Adrenal gland (tissue), 5 donors: Measurements from ENCODE around the gene SMCO1.
A peak's percentile ranks its signal among the peaks of the same experiment; 100 is the strongest.

Source experiments
- CTCF ChIP-seq, 6 experiments: fragments of 450-650 bp in 4 of 6; fragments of 200-600 bp in 2 of 6; sonication (generic) in 1 of 6; IDR thresholded peaks; 1 replicate in 5 of 6; 2 replicates in 1 of 6; pipeline versions ENCODE4 v1.5.1 to v1.8.0; 2016 to 2021; ENCODE audit warnings: antibody characterized with exemption in 6 of 6, mild to moderate bottlenecking in 2 of 6, moderate library complexity in 1 of 6
- POLR2A ChIP-seq, 2 donors: fragments of 450-650 bp; IDR thresholded peaks; one replicate each; pipeline ENCODE4 v1.6.1; 2017; ENCODE audit warnings: antibody characterized with exemption in 2 of 2, mild to moderate bottlenecking in 2 of 2, moderate library complexity in 1 of 2
- donor health status: DM: no; HTN: no; CAD: no.

- TF ChIP-seq CTCF (IDR thresholded peaks at IDR 0.05) (peak in 1 of 6 experiments; percentile 8), POLR2A (IDR thresholded peaks at IDR 0.05) (peak in 1 of 2 donors; percentile 67)
Observed at GRCh38 chr3:196502775-196503195, 12.4 kb downstream of the SMCO1 start.
